Uterus (tissue), 2 donors: ENCODE results near the gene HDAC4.

Source experiments
- CTCF ChIP-seq, 4 experiments: fragments of 200-600 bp in 2 of 4; fragments of 450-650 bp in 2 of 4; sonication (generic) in 2 of 4; IDR thresholded peaks; one replicate each; pipeline ENCODE4 v1.5.1; 2016 to 2019; ENCODE audit warnings: antibody characterized with exemption in 4 of 4, mild to moderate bottlenecking in 2 of 4, moderate library complexity in 1 of 4
- POLR2A ChIP-seq, 2 donors: fragments of 450-650 bp; IDR thresholded peaks; one replicate each; pipeline ENCODE4 v1.6.1; 2016; ENCODE audit warnings: antibody characterized with exemption in 2 of 2, mild to moderate bottlenecking in 1 of 2, moderate library complexity in 1 of 2

- TF ChIP-seq CTCF (IDR thresholded peaks at IDR 0.05) (no peak), POLR2A (IDR thresholded peaks at IDR 0.05) (no peak)
Measured at GRCh38 chr2:239292531-239292930, 108.3 kb downstream of the HDAC4 start.
